Ascending aorta (tissue), 2 donors: ENCODE measurements around the gene SLC35A2. TPM values are rescaled to one million over a fixed set of nuclear protein-coding genes. Genes with fewer than 3 reads are reported as not detected.

Experiments used
- DNase-seq, 2 donors: peaks; one replicate each; pipeline ENCODE4 v3.0.0-alpha.2; 2019; ENCODE audit warnings: low spot score in 2 of 2
- H3K27ac ChIP-seq, 2 donors: fragments of 200-600 bp; sonication (generic); one replicate each; pipeline ENCODE4 v1.5.1; 2016 to 2017; ENCODE audit warnings: mild to moderate bottlenecking in 1 of 2
- H3K27me3 ChIP-seq: fragments of 200-600 bp; sonication (generic); one replicate; pipeline ENCODE4 v1.5.1; 2017
- H3K36me3 ChIP-seq, 2 donors: fragments of 200-600 bp; sonication (generic); one replicate each; pipeline ENCODE4 v1.5.1; 2016
- H3K4me1 ChIP-seq, 2 donors: fragments of 200-600 bp; sonication (generic); one replicate each; pipeline ENCODE4 v1.5.1; 2016 to 2017; ENCODE audit warnings: mild to moderate bottlenecking in 1 of 2
- H3K4me3 ChIP-seq, 2 donors: fragments of 200-600 bp; sonication (generic); one replicate each; pipeline ENCODE4 v1.5.1; 2016 to 2017; ENCODE audit warnings: mild to moderate bottlenecking in 1 of 2
- H3K9me3 ChIP-seq, 2 donors: fragments of 200-600 bp; sonication (generic); one replicate each; pipeline ENCODE4 v1.5.1; 2016
- CTCF ChIP-seq, 3 experiments: fragments of 200-600 bp in 2 of 3; fragments of 450-650 bp in 1 of 3; sonication (generic) in 2 of 3; IDR thresholded peaks; one replicate each; pipeline ENCODE4 v1.5.1; 2016 to 2019; ENCODE audit warnings: antibody characterized with exemption in 3 of 3, mild to moderate bottlenecking in 1 of 3, moderate library complexity in 1 of 3
- intact Hi-C: fragments of 100-400 bp; cut with DNase I; formaldehyde crosslinking; loops from one replicate; pipeline ENCODE4 v1.15.1; 2023
- total RNA-seq: library from RNA; depleted of rRNA; stranded (reverse); fragments of >200 nt; gene quantifications from one replicate; pipeline ENCODE4 v1.1.0, GENCODE V29; 2016

Gene SLC35A2
- 20.2 TPM for total RNA-seq

DNA sequence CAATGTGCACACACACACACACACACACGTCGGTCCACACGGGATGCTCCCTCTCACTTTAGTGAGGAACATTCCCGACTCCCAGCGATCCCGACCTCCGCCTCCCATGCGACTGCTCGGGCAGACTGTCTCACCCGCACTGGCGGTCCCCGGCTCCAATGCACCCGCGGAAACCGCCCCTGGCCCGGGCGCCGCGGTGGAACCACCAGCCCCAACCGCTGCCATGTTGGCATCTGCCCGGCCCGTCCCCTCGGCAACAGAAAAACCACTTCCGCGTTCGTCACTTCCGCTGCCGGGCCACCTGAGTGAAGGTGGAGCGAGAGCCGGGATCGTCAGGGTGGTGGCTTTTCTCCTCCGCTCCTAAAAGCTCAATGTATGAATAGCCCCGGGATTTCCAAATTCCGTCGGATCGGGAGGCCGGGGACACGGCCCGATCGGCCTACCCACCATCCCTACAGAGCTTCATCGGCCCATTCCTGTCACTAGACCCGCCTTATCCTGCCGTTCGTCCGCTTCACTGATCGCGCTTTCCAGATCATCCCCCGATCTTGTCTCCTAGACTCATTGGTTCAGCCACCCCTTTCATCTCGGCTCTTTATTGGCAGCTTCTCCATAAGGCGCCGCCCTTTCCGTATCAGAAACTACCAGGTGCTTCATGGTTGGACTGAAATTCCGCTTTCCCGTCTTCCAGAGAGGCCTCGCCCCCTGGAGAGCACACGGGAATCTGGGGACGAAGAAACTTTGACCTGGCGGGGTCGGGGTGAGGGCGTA, at the start of gene SLC35A2:
TSS of gene SLC35A2 (minus strand) at position 235 of the 771 bp plus-strand sequence. CDS start at position 225, 10 bp downstream.
- peak in 1 of 2 donors; percentile 87 for DNase-seq
- Histone ChIP-seq H3K27ac (peak within 1 kb of the TSS; percentile 72 to 73), H3K4me1 (no peaks in the 10 kb centered on the region), H3K9me3 (no peaks in the 10 kb centered on the region), H3K4me3 (peak within 1 kb of the TSS; percentile 56 to 62), H3K27me3 (no peaks in the 10 kb centered on the region), H3K36me3 (no peaks in the 10 kb centered on the region)
- intact Hi-C loops = loop anchor here (10.0 kb wide), 2 partner anchors 253 to 377 kb away; partner anchors contain the start of genes MAGIX and TBC1D25
- TF ChIP-seq CTCF (IDR thresholded peaks at IDR 0.05) = no peak

- H3K27me3 ChIP-seq = no peaks in the 10 kb centered on the region
- no peak for DNase-seq
- peak overlapping the region; percentile 49 to 91 for H3K27ac ChIP-seq
- H3K9me3 ChIP-seq = peaks cover 0 to 3% of the 10 kb centered on the region in 2 donors
- TF ChIP-seq CTCF (IDR thresholded peaks at IDR 0.05) = no peak
- H3K4me3 ChIP-seq = no peak overlapping the region
- peaks cover 0 to 3% of the 10 kb centered on the region in 2 donors for H3K36me3 ChIP-seq
- H3K4me1 ChIP-seq = no peaks in the 10 kb centered on the region
- intact Hi-C loops = no loop called here
Measured at GRCh38 chrX:48960291-48960690, 48.8 kb upstream of the SLC35A2 start.

DNA sequence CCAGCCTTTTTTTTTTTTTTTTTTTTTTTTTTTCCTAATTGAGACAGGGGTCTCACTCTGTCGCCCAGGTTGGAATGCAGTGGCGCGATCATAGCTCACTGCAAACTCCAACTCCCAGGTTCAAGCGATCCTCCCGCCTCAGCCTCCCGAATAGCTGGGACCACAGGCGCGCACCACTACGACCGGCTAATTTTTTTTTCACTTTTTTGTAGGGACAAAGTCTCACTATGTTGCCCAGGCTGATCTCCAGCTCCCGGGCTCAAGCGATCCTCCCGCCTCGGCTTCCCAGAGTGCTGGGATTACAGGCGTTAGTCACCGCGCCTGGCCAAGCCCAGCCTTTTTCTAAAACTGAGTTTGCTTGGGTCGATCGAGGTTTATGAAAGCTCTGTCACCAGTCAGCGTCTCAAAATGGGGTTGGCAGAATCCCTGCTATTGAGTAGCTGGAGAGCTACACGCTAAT, 47.2 kb upstream of the SLC35A2 start:
- Histone ChIP-seq H3K4me3 (peak overlapping the region; percentile 28 to 62), H3K9me3 (peaks cover 0 to 3% of the 10 kb centered on the region in 2 donors), H3K27ac (peak overlapping the region; percentile 90 to 91), H3K27me3 (no peaks in the 10 kb centered on the region), H3K4me1 (no peaks in the 10 kb centered on the region), H3K36me3 (peaks cover 3 to 4% of the 10 kb centered on the region in 2 donors)
- TF ChIP-seq CTCF (IDR thresholded peaks at IDR 0.05) = no peak
- DNase-seq = peak in 1 of 2 donors; percentile 82
- intact Hi-C loops = loop anchor here (1.0 to 5.0 kb wide), 6 partner anchors 44 to 310 kb away; partner anchors contain the start of genes GRIPAP1, HDAC6, PPP1R3F and PQBP1

DNA sequence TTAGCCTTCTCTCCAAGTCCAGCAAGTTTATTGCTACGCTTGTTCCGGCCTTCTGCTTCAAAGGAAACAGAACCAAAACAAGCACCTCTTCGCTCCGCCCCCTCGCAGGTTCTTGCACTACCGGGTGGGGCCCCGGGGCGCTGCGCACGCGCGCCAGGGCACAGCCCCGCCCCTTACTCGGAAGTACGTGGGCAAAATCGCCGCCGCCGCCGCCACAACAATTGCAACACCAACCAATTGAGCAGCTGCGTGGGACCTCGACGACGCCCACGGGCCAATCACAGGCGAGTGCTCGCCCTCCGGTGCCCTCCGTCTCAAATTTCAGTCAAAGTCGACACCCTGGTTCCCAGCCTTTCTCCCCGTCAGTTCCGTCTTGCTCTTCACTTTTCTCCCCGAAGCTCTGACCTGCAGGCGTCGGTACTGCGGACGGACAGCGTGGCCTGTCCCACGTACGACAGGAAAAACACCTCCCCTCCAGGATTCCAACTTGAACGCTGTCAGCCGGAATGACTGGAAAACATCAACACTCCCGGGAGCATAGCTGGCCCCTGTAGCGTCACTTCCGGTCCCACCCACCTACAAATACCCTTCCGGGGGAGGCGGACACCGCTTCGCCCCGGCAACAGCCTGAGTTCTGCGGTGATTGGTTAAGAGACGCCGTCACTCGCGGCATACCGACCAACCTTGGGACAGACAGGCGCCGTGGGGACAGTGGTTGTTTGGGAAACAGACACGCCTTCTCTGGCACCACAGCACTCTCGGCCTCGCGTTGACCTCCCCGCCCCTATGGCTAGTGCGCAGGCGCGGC, 46.6 kb upstream of the SLC35A2 start:
- no peaks in the 10 kb centered on the region for H3K27me3 ChIP-seq
- peaks cover 0 to 3% of the 10 kb centered on the region in 2 donors for H3K9me3 ChIP-seq
- peaks cover 3 to 4% of the 10 kb centered on the region in 2 donors for H3K36me3 ChIP-seq
- no peak for TF ChIP-seq CTCF (IDR thresholded peaks at IDR 0.05)
- no peaks in the 10 kb centered on the region for H3K4me1 ChIP-seq
- peak overlapping the region; percentile 90 to 92 for H3K27ac ChIP-seq
- H3K4me3 ChIP-seq = peak overlapping the region; percentile 58 to 86
- peak; percentile 90 to 98 for DNase-seq
- intact Hi-C loops = loop anchor here (1.0 to 5.0 kb wide), 7 partner anchors 39 to 311 kb away; partner anchors contain the start of genes GRIPAP1, HDAC6, PIM2 and PPP1R3F

DNA sequence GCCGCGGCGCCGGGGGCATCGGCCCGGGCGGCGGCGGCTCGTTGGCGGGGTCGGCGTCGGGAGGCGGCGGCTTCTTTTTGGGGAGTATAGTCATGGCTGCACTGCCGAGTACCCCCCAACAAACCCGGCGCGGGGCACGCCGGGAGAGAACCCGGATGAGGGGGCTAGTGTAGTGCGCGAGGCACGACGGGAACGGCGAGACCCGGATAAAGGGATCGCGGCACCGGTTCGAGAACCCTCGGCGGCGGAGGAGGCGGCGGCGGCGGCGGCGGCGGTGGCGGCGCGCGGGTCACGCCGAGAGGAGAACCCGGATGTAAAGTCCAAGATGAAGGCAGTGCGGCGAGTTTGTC, 46.0 kb upstream of the SLC35A2 start, which contains the start of gene OTUD5:
TSS of gene OTUD5 (minus strand) at position 131 of the 350 bp plus-strand sequence. CDS start at position 94, 37 bp downstream.
- DNase-seq = no peak
- Histone ChIP-seq H3K36me3 (peaks cover 3 to 4% of the 10 kb centered on the region in 2 donors), H3K27ac (peak within 1 kb of the TSS; percentile 90 to 92), H3K4me1 (no peaks in the 10 kb centered on the region), H3K4me3 (peak within 1 kb of the TSS; percentile 58 to 86), H3K9me3 (peaks cover 0 to 3% of the 10 kb centered on the region in 2 donors), H3K27me3 (no peaks in the 10 kb centered on the region)
- intact Hi-C loops = loop anchor here (1.0 to 5.0 kb wide), 2 partner anchors 38 to 155 kb away; partner anchors contain the start of genes HDAC6 and PIM2
- no peak for TF ChIP-seq CTCF (IDR thresholded peaks at IDR 0.05)
